Memory B cell (primary cell): ENCODE results near the gene APOBEC4.
"Not testable (repeated sequence)": the region's sequence is repeated elsewhere in the genome, so short reads cannot be mapped to it uniquely, and the experiment has no call there.

Experiments
- ATAC-seq: fragments of 150-1000 bp; cut with Tn5 transposase; 2 replicates; pipeline ENCODE4 v1.10.0; 2021; ENCODE audit warnings: low read depth, mild to moderate bottlenecking, moderate library complexity
- DNase-seq, 2 donors: peaks; one replicate each; pipeline ENCODE4 v3.0.0; 2022; ENCODE audit warnings: low spot score in 2 of 2
- H3K27ac Mint-ChIP-seq: one replicate; pipeline ENCODE4 v1.8.0; 2022; ENCODE audit warnings: mild to moderate bottlenecking, moderate library complexity, mixed read lengths
- H3K27me3 Mint-ChIP-seq: one replicate; pipeline ENCODE4 v1.8.0; 2022; ENCODE audit warnings: mixed read lengths
- H3K36me3 Mint-ChIP-seq: one replicate; pipeline ENCODE4 v1.8.0; 2022; ENCODE audit warnings: mild to moderate bottlenecking, mixed read lengths
- H3K4me1 Mint-ChIP-seq: one replicate; pipeline ENCODE4 v1.8.0; 2022; ENCODE audit warnings: mixed read lengths
- H3K4me3 Mint-ChIP-seq: one replicate; pipeline ENCODE4 v1.8.0; 2022; ENCODE audit warnings: mild to moderate bottlenecking, moderate library complexity, mixed read lengths
- H3K9me3 Mint-ChIP-seq: one replicate; pipeline ENCODE4 v1.8.0; 2022; ENCODE audit warnings: mixed read lengths

Gene APOBEC4

GRCh38 chr1:183686229-183686628 lies 33.1 kb upstream of the APOBEC4 start:
- no peak for ATAC-seq
- Mint-ChIP-seq H3K4me3 (no peak overlapping the region), H3K9me3 (no peaks in the 10 kb centered on the region), H3K27me3 (peaks cover 11% of the 10 kb centered on the region), H3K36me3 (peaks cover 2% of the 10 kb centered on the region), H3K27ac (no peak overlapping the region), H3K4me1 (peaks cover 3% of the 10 kb centered on the region)
- no peak for DNase-seq

- Mint-ChIP-seq H3K4me3 (no peak overlapping the region), H3K27me3 (peaks cover 11% of the 10 kb centered on the region), H3K9me3 (no peaks in the 10 kb centered on the region), H3K4me1 (peaks cover 3% of the 10 kb centered on the region), H3K27ac (no peak overlapping the region), H3K36me3 (peaks cover 2% of the 10 kb centered on the region)
- ATAC-seq: peak; percentile 56
- peak in 1 of 2 donors; percentile 41 for DNase-seq
Measured at GRCh38 chr1:183685112-183685713, 32.1 kb upstream of the APOBEC4 start.

- not testable (repeated sequence) for H3K4me3 Mint-ChIP-seq, DNase-seq
Measured at GRCh38 chr1:183679363-183679762, 26.2 kb upstream of the APOBEC4 start.

GRCh38 chr1:183678819-183679218 lies 25.7 kb upstream of the APOBEC4 start:
- Mint-ChIP-seq H3K27me3 (peaks cover 12% of the 10 kb centered on the region), H3K9me3 (no peaks in the 10 kb centered on the region), H3K4me1 (no peaks in the 10 kb centered on the region), H3K36me3 (peaks cover 2% of the 10 kb centered on the region), H3K4me3 (no peak overlapping the region), H3K27ac (no peak overlapping the region)
- no peak for DNase-seq
- ATAC-seq: no peak

More at GRCh38 chr1:183679363-183679762, 26.2 kb upstream of the APOBEC4 start:
- H3K4me1 Mint-ChIP-seq, ATAC-seq, H3K9me3 Mint-ChIP-seq, H3K27ac Mint-ChIP-seq, H3K36me3 Mint-ChIP-seq: not testable (repeated sequence)
- H3K27me3 Mint-ChIP-seq: peaks cover 12% of the 10 kb centered on the region

GRCh38 chr1:183676586-183677189 lies 23.6 kb upstream of the APOBEC4 start:
- no peaks in the 10 kb centered on the region for H3K4me1 Mint-ChIP-seq
- H3K27me3 Mint-ChIP-seq: peaks cover 8% of the 10 kb centered on the region
- ATAC-seq (no peak), DNase-seq (no peak)
- H3K9me3 Mint-ChIP-seq: peaks cover 2% of the 10 kb centered on the region
- H3K36me3 Mint-ChIP-seq: peaks cover 2% of the 10 kb centered on the region
- H3K27ac Mint-ChIP-seq: no peak overlapping the region
- no peak overlapping the region for H3K4me3 Mint-ChIP-seq

- Mint-ChIP-seq H3K4me3 (no peak overlapping the region), H3K36me3 (peaks cover 2% of the 10 kb centered on the region), H3K4me1 (no peaks in the 10 kb centered on the region), H3K27ac (no peak overlapping the region), H3K27me3 (peaks cover 8% of the 10 kb centered on the region), H3K9me3 (peaks cover 2% of the 10 kb centered on the region)
- ATAC-seq (no peak), DNase-seq (no peak)
Measured at GRCh38 chr1:183675883-183676585, 22.9 kb upstream of the APOBEC4 start.

GRCh38 chr1:183675381-183675780 lies 22.3 kb upstream of the APOBEC4 start:
- Mint-ChIP-seq H3K4me3 (no peak overlapping the region), H3K27me3 (peaks cover 8% of the 10 kb centered on the region), H3K9me3 (peaks cover 2% of the 10 kb centered on the region), H3K4me1 (no peaks in the 10 kb centered on the region), H3K36me3 (peaks cover 2% of the 10 kb centered on the region), H3K27ac (no peak overlapping the region)
- DNase-seq (no peak), ATAC-seq (no peak)

- H3K4me3 Mint-ChIP-seq: no peak overlapping the region
- ATAC-seq (no peak), DNase-seq (no peak)
- no peaks in the 10 kb centered on the region for H3K4me1 Mint-ChIP-seq
- no peak overlapping the region for H3K27ac Mint-ChIP-seq
- H3K36me3 Mint-ChIP-seq: peaks cover 2% of the 10 kb centered on the region
- H3K9me3 Mint-ChIP-seq: peaks cover 2% of the 10 kb centered on the region
- H3K27me3 Mint-ChIP-seq: peaks cover 8% of the 10 kb centered on the region
Measured at GRCh38 chr1:183674886-183675285, 21.8 kb upstream of the APOBEC4 start.

GRCh38 chr1:183674339-183674738 lies 21.2 kb upstream of the APOBEC4 start:
- no peak overlapping the region for H3K27ac Mint-ChIP-seq
- H3K4me3 Mint-ChIP-seq: no peak overlapping the region
- H3K9me3 Mint-ChIP-seq: peaks cover 2% of the 10 kb centered on the region
- DNase-seq: no peak
- peaks cover 2% of the 10 kb centered on the region for H3K36me3 Mint-ChIP-seq
- H3K4me1 Mint-ChIP-seq: no peaks in the 10 kb centered on the region
- H3K27me3 Mint-ChIP-seq: peaks cover 6% of the 10 kb centered on the region
- no peak for ATAC-seq

- Mint-ChIP-seq H3K27me3 (peaks cover 6% of the 10 kb centered on the region), H3K36me3 (peaks cover 2% of the 10 kb centered on the region), H3K9me3 (peaks cover 2% of the 10 kb centered on the region), H3K4me3 (no peak overlapping the region), H3K27ac (no peak overlapping the region), H3K4me1 (no peaks in the 10 kb centered on the region)
- DNase-seq (no peak), ATAC-seq (no peak)
Measured at GRCh38 chr1:183673605-183674323, 20.6 kb upstream of the APOBEC4 start.

GRCh38 chr1:183670169-183670568 lies 17.1 kb upstream of the APOBEC4 start:
- H3K9me3 Mint-ChIP-seq: peaks cover 2% of the 10 kb centered on the region
- H3K27ac Mint-ChIP-seq: no peak overlapping the region
- H3K4me1 Mint-ChIP-seq: peaks cover 3% of the 10 kb centered on the region
- no peak for DNase-seq
- H3K27me3 Mint-ChIP-seq: peaks cover 4% of the 10 kb centered on the region
- ATAC-seq: no peak
- no peak overlapping the region for H3K4me3 Mint-ChIP-seq
- H3K36me3 Mint-ChIP-seq: peaks cover 2% of the 10 kb centered on the region

GRCh38 chr1:183656355-183656754 lies 3.2 kb upstream of the APOBEC4 start:
- peaks cover 3% of the 10 kb centered on the region for H3K4me1 Mint-ChIP-seq
- ATAC-seq: no peak
- no peak overlapping the region for H3K4me3 Mint-ChIP-seq
- no peak overlapping the region for H3K27ac Mint-ChIP-seq
- H3K9me3 Mint-ChIP-seq: no peaks in the 10 kb centered on the region
- H3K27me3 Mint-ChIP-seq: peaks cover 4% of the 10 kb centered on the region
- H3K36me3 Mint-ChIP-seq: no peaks in the 10 kb centered on the region
- no peak for DNase-seq

- ATAC-seq (peak; percentile 79), DNase-seq (peak; percentile 67 to 73)
- peaks cover 5% of the 10 kb centered on the region for H3K27me3 Mint-ChIP-seq
- no peak overlapping the region for H3K27ac Mint-ChIP-seq
- no peaks in the 10 kb centered on the region for H3K36me3 Mint-ChIP-seq
- H3K4me3 Mint-ChIP-seq: no peak overlapping the region
- no peaks in the 10 kb centered on the region for H3K9me3 Mint-ChIP-seq
- H3K4me1 Mint-ChIP-seq: peaks cover 3% of the 10 kb centered on the region
Measured at GRCh38 chr1:183655562-183656075, 2.5 kb upstream of the APOBEC4 start.

GRCh38 chr1:183654706-183655105 lies 1.6 kb upstream of the APOBEC4 start:
- ATAC-seq: no peak
- H3K4me3 Mint-ChIP-seq: no peak overlapping the region
- no peak overlapping the region for H3K27ac Mint-ChIP-seq
- no peak for DNase-seq
- no peaks in the 10 kb centered on the region for H3K9me3 Mint-ChIP-seq
- no peaks in the 10 kb centered on the region for H3K36me3 Mint-ChIP-seq
- H3K4me1 Mint-ChIP-seq: peaks cover 3% of the 10 kb centered on the region
- H3K27me3 Mint-ChIP-seq: peaks cover 6% of the 10 kb centered on the region
